H9 (cell line): Measurements from ENCODE around the gene OR2V1. TPM values are rescaled to one million over a fixed set of nuclear protein-coding genes. Genes with fewer than 3 reads are reported as not detected.

Source experiments
- DNase-seq: peaks from one replicate; pipeline ENCODE4 v3.0.0-alpha.2; 2017
- H2AFZ ChIP-seq: one replicate; pipeline ENCODE4 v1.6.1; 2013; ENCODE audit warnings: mild to moderate bottlenecking, low read length, control low read depth, moderate library complexity
- H2AK5ac ChIP-seq: 2 replicates; pipeline ENCODE4 v1.6.1; 2013; ENCODE audit warnings: low read length, control low read depth, mixed read lengths; ENCODE audit not compliant: insufficient read length
- H2BK120ac ChIP-seq: one replicate; pipeline ENCODE4 v1.6.1; 2013; ENCODE audit warnings: low read depth, mild to moderate bottlenecking, low read length, control low read depth, inconsistent platforms; ENCODE audit not compliant: poor library complexity, severe bottlenecking
- H2BK12ac ChIP-seq: 2 replicates; pipeline ENCODE4 v1.6.1; 2013; ENCODE audit warnings: low read length, control low read depth, mixed read lengths, low read depth; ENCODE audit not compliant: insufficient read length
- H2BK15ac ChIP-seq: 2 replicates; pipeline ENCODE4 v1.6.1; 2013; ENCODE audit warnings: low read depth, low read length, control low read depth
- H2BK20ac ChIP-seq: one replicate; pipeline ENCODE4 v1.6.1; 2013; ENCODE audit warnings: low read depth, mild to moderate bottlenecking, low read length, control low read depth, inconsistent platforms; ENCODE audit not compliant: poor library complexity, severe bottlenecking
- H2BK5ac ChIP-seq: 2 replicates; pipeline ENCODE4 v1.6.1; 2013; ENCODE audit warnings: low read length, control low read depth, mixed read lengths; ENCODE audit not compliant: insufficient read length
- H3K14ac ChIP-seq: 2 replicates; pipeline ENCODE4 v1.6.1; 2013; ENCODE audit warnings: low read length, control low read depth; ENCODE audit not compliant: insufficient read depth
- H3K18ac ChIP-seq: 2 replicates; pipeline ENCODE4 v1.6.1; 2013; ENCODE audit warnings: low read depth, mild to moderate bottlenecking, mixed read lengths, low read length, control low read depth; ENCODE audit not compliant: insufficient read length
- H3K23ac ChIP-seq: 2 replicates; pipeline ENCODE4 v1.6.1; 2013; ENCODE audit warnings: low read length, control low read depth, mixed read lengths, low read depth; ENCODE audit not compliant: insufficient read length
- H3K23me2 ChIP-seq: 2 replicates; pipeline ENCODE4 v1.6.1; 2013; ENCODE audit warnings: low read depth, mild to moderate bottlenecking, mixed read lengths, low read length, control low read depth; ENCODE audit not compliant: insufficient read length, poor library complexity, severe bottlenecking
- H3K27ac ChIP-seq: 2 replicates; pipeline ENCODE4 v1.5.1; 2013; ENCODE audit warnings: low read length, control low read depth, mixed read lengths, low read depth; ENCODE audit not compliant: insufficient read length
- H3K27me3 ChIP-seq: 2 replicates; pipeline ENCODE4 v1.6.1; 2013; ENCODE audit warnings: low read length, control low read depth, inconsistent platforms; ENCODE audit not compliant: insufficient read depth
- H3K4ac ChIP-seq: 2 replicates; pipeline ENCODE4 v1.6.1; 2013; ENCODE audit warnings: low read depth, mild to moderate bottlenecking, control low read depth, inconsistent platforms, low read length, moderate library complexity
- H3K4me1 ChIP-seq: 2 replicates; pipeline ENCODE4 v1.6.1; 2013; ENCODE audit warnings: low read length, control low read depth, inconsistent platforms; ENCODE audit not compliant: insufficient read depth
- H3K4me2 ChIP-seq: 2 replicates; pipeline ENCODE4 v1.6.1; 2013; ENCODE audit warnings: low read length, control low read depth, mixed read lengths; ENCODE audit not compliant: insufficient read length, insufficient read depth
- H3K56ac ChIP-seq: 2 replicates; pipeline ENCODE4 v1.6.1; 2013; ENCODE audit warnings: low read depth, mild to moderate bottlenecking, mixed read lengths, low read length, control low read depth; ENCODE audit not compliant: insufficient read length
- H3K79me1 ChIP-seq: 2 replicates; pipeline ENCODE4 v1.6.1; 2013; ENCODE audit warnings: low read depth, mild to moderate bottlenecking, moderate library complexity, low read length, control low read depth, inconsistent platforms; ENCODE audit not compliant: insufficient read depth, poor library complexity, severe bottlenecking
- H3K79me2 ChIP-seq: 2 replicates; pipeline ENCODE4 v1.6.1; 2013; ENCODE audit warnings: low read length, control low read depth, inconsistent platforms; ENCODE audit not compliant: insufficient read depth
- H3K9ac ChIP-seq: 2 replicates; pipeline ENCODE4 v1.6.1; 2013; ENCODE audit warnings: low read length, control low read depth, mixed read lengths; ENCODE audit not compliant: insufficient read length; ENCODE audit errors: extremely low read depth
- H3K9me3 ChIP-seq: one replicate; pipeline ENCODE4 v1.6.1; 2013; ENCODE audit warnings: low read depth, low read length, inconsistent platforms; ENCODE audit not compliant: control insufficient read depth
- H3T11ph ChIP-seq: one replicate; pipeline ENCODE4 v1.6.1; 2013; ENCODE audit warnings: mild to moderate bottlenecking, low read length, control low read depth, inconsistent platforms
- H4K20me1 ChIP-seq: one replicate; pipeline ENCODE4 v1.6.1; 2013; ENCODE audit not compliant: control insufficient read depth, insufficient read length, insufficient read depth
- H4K5ac ChIP-seq: 2 replicates; pipeline ENCODE4 v1.6.1; 2013; ENCODE audit warnings: low read depth, mild to moderate bottlenecking, mixed read lengths, low read length, control low read depth; ENCODE audit not compliant: insufficient read length
- H4K8ac ChIP-seq: replicated peaks from 2 replicates; pipeline ENCODE4 v1.6.1; 2013; ENCODE audit warnings: low read length, control low read depth, mixed read lengths, low read depth; ENCODE audit not compliant: insufficient read length
- H4K91ac ChIP-seq: 2 replicates; pipeline ENCODE4 v1.6.1; 2013; ENCODE audit warnings: low read depth, mild to moderate bottlenecking, moderate library complexity, mixed read lengths, low read length, control low read depth; ENCODE audit not compliant: insufficient read length
- H3K27ac Mint-ChIP-seq, 3 experiments: 2 replicates in 2 of 3; 3 replicates in 1 of 3; pipeline ENCODE4 v1.8.0; 2020 to 2021; ENCODE audit warnings: mixed read lengths in 3 of 3, mild to moderate bottlenecking in 1 of 3, moderate library complexity in 1 of 3
- H3K27me3 Mint-ChIP-seq: 2 replicates; pipeline ENCODE4 v1.8.0; 2021; ENCODE audit warnings: low read depth, mild to moderate bottlenecking, moderate library complexity, mixed read lengths
- H3K36me3 Mint-ChIP-seq, 3 experiments: 2 replicates in 2 of 3; 3 replicates in 1 of 3; pipeline ENCODE4 v1.8.0; 2020 to 2021; ENCODE audit warnings: low read depth in 3 of 3, mixed read lengths in 3 of 3; ENCODE audit not compliant: insufficient read depth in 1 of 3
- H3K4me1 Mint-ChIP-seq, 2 experiments: 2 replicates each; pipeline ENCODE4 v1.8.0; 2020; ENCODE audit warnings: mixed read lengths in 2 of 2
- H3K4me3 Mint-ChIP-seq, 2 experiments: 2 replicates in 1 of 2; 3 replicates in 1 of 2; pipeline ENCODE4 v1.8.0; 2020 to 2021; ENCODE audit warnings: mild to moderate bottlenecking in 2 of 2, mixed read lengths in 2 of 2, moderate library complexity in 1 of 2
- H3K9me3 Mint-ChIP-seq, 2 experiments: 2 replicates in 1 of 2; 3 replicates in 1 of 2; pipeline ENCODE4 v1.8.0; 2020; ENCODE audit warnings: mild to moderate bottlenecking in 2 of 2, mixed read lengths in 2 of 2, moderate library complexity in 1 of 2
- WGBS: extraction: QIAGEN DNeasy Blood & Tissue Kit; methylation state at CpG from one replicate; pipeline ENCODE4 v1.1.7; 2013; ENCODE audit warnings: missing lambda C conversion rate, low lambda C conversion rate, mixed read lengths; ENCODE audit not compliant: insufficient read length; ENCODE audit errors: extremely low coverage; 5-methylcytosine and 5-hydroxymethylcytosine counted together
- total RNA-seq: library from RNA; stranded (reverse); gene quantifications from 2 replicates; pipeline ENCODE4 v1.2.1, GENCODE V29; 2021
- TF ChIP-seq, protein P1 (sequence below): fragments of 200-600 bp; sonication (generic); conservative IDR thresholded peaks from 3 replicates; pipeline ENCODE4 v1.8.0; 2021; ENCODE audit warnings: antibody characterized with exemption, mild to moderate bottlenecking

Gene OR2V1
- total RNA-seq, 1 experiment from 2014 or later = not detected

DNA sequence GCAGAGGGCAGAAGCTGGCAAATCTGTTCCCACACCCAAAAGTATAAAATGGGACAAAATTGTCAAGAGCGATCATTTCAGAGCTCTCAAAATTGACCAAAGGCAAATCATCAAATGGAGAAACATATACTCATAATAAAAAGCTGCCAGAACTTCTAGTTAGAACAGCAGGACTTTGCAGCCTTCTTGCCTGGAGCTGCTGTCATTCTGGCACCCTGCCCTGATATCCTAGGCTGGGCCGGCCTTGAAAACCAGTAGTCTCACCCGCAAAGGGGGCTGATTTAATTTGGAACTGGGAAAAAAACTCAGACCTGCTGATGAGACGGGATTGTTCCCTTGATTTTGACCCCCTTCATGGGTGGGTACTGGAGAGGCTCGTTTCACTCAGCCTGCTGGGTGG is 18.5 kb downstream of the OR2V1 start:
- Mint-ChIP-seq H3K4me1 (peaks cover 39 to 41% of the 10 kb centered on the region in 2 experiments), H3K27ac (no peak overlapping the region), H3K9me3 (peaks cover 9 to 12% of the 10 kb centered on the region in 2 experiments; a peak in 4 of 5 replicates), H3K36me3 (peaks cover 0 to 8% (median 2%) of the 10 kb centered on the region in 3 experiments; a peak in 4 of 7 replicates), H3K4me3 (no peak overlapping the region), H3K27me3 (peaks cover 81% of the 10 kb centered on the region)
- Histone ChIP-seq H2AK5ac (no peak overlapping the region), H3T11ph (no peak overlapping the region), H3K4me2 (no peak overlapping the region), H3K9ac (no peak overlapping the region), H3K4me1 (peaks cover 3% of the 10 kb centered on the region; the same call in 1 of the 2 replicates), H4K20me1 (no peaks in the 10 kb centered on the region), H4K91ac (no peak overlapping the region), H3K79me2 (no peaks in the 10 kb centered on the region), H3K23me2 (peaks cover 10% of the 10 kb centered on the region), H2BK120ac (no peak overlapping the region), H4K5ac (no peak overlapping the region), H3K14ac (no peak overlapping the region), H4K8ac (no peak overlapping the region), H2BK5ac (no peak overlapping the region), H3K79me1 (no peaks in the 10 kb centered on the region), H2AFZ (no peak overlapping the region), H3K56ac (no peak overlapping the region), H3K27ac (no peak overlapping the region), H2BK20ac (no peak overlapping the region), H3K23ac (no peak overlapping the region), H2BK15ac (no peak overlapping the region), H3K18ac (no peak overlapping the region), H3K27me3 (peaks cover 4% of the 10 kb centered on the region; the same call in 1 of the 2 replicates), H3K4ac (no peak overlapping the region), H3K9me3 (no peaks in the 10 kb centered on the region), H2BK12ac (no peak overlapping the region)
- no peak for DNase-seq
- TF ChIP-seq, protein P1, sequence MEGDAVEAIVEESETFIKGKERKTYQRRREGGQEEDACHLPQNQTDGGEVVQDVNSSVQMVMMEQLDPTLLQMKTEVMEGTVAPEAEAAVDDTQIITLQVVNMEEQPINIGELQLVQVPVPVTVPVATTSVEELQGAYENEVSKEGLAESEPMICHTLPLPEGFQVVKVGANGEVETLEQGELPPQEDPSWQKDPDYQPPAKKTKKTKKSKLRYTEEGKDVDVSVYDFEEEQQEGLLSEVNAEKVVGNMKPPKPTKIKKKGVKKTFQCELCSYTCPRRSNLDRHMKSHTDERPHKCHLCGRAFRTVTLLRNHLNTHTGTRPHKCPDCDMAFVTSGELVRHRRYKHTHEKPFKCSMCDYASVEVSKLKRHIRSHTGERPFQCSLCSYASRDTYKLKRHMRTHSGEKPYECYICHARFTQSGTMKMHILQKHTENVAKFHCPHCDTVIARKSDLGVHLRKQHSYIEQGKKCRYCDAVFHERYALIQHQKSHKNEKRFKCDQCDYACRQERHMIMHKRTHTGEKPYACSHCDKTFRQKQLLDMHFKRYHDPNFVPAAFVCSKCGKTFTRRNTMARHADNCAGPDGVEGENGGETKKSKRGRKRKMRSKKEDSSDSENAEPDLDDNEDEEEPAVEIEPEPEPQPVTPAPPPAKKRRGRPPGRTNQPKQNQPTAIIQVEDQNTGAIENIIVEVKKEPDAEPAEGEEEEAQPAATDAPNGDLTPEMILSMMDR = no peak
- no CpG with 5 or more reads among the region's 5 CpGs for WGBS
